GM18870 (cell line): Measurements from ENCODE around the gene PDPR.
"Not testable (repeated sequence)": the region's sequence is repeated elsewhere in the genome, so short reads cannot be mapped to it uniquely, and the experiment has no call there.

Experiments used
- ATAC-seq: cut with Tn5 transposase; IDR thresholded peaks from one replicate; pipeline ENCODE4 v1.9.1; 2021; ENCODE audit warnings: moderate library complexity; ENCODE audit not compliant: unreplicated experiment

The PDPR gene

DNA sequence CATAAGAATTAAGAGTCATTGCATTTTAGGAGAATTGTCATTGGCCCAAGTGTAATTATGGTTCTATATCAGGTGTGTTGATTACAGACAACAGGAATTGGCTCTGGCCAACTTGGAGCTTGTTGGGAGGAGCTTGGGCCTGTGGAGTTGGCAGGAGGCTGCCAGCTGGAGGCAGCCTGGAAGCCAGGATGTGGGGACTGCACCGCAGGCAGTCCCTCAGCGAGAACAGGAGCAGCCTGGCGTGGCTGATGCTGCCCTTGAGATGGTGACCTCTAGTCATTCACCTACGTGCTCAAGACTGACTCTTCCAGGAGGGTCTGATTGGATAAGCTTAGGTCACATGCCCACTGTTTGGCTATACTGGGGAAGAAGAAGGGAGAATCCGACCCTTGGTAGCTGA is 13.6 kb downstream of the PDPR start:
- ATAC-seq: not testable (repeated sequence)

DNA sequence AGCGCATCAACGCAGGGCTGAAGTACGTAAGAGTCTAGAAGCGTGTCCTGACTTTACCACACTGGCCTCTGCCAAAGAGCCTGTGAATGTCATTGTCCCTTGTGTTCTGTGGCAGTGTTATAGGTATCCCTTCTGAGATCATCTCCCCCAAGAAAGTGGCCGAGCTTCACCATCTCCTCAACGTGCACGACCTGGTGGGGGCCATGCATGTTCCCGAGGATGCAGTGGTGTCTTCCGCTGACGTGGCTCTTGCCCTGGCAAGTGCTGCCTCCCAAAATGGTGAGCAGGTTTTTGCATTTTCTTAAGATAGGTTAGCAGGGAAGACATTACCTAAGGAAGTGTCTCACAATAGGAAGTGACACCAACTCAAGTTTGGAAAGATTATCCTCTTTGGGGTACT is 14.7 kb downstream of the PDPR start:
- not testable (repeated sequence) for ATAC-seq

DNA sequence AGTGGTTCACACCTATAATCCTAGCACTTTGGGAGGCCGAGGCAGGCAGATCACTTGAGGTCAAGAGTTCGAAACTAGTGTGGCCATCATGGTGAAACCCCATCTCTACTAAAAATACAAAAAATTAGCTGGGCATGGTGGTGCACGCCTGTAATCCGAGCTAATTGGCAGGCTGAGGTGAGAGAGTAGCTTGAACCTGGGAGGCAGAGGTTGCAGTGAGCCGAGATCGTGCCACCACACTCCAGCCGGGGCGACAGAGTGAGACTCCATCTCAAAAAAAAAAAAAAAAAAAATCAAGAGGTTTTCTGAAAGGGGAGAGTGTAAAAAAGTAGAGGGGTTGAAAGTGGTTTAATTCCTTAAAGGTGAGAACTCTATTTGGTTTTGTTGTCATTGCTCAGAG is 21.7 kb downstream of the PDPR start:
- not testable (repeated sequence) for ATAC-seq

DNA sequence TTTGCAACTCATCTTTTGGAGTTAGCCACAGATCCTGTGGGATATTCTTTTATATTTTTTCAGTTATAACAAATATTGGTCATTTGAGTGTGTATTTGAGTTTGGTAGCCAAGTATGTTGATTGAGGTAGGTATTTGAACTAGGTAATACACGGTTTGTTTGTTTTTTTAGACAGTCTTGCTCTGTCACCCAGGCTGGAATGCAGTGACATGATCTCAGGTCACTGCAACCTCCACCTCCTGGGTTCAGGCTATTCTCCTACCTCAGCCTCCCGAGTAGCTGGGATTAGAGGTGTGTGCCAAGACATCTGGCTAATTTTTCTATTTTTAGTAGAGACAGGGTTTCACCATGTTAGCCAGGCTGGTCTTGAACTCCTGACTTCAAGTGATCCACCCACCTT is 22.5 kb downstream of the PDPR start:
- not testable (repeated sequence) for ATAC-seq

DNA sequence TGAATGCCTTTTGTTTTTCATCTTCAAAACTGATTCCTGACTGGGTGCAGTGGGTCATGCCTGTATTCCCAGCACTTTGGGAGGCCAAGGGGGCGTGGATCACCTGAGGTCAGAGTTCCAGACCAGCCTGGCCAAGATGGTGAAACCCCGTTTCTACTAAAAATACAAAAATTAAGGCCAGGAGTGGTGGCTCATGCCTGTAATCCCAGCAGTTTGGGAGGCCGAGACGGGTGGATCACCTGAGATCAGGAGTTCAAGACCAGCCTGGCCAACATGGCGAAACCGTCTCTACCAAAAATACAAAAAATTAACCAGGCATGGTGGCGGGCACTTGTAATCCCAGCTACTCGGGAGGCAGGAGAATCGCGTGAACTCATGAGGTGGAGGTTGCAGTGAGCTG is 28.6 kb downstream of the PDPR start:
- not testable (repeated sequence) for ATAC-seq

DNA sequence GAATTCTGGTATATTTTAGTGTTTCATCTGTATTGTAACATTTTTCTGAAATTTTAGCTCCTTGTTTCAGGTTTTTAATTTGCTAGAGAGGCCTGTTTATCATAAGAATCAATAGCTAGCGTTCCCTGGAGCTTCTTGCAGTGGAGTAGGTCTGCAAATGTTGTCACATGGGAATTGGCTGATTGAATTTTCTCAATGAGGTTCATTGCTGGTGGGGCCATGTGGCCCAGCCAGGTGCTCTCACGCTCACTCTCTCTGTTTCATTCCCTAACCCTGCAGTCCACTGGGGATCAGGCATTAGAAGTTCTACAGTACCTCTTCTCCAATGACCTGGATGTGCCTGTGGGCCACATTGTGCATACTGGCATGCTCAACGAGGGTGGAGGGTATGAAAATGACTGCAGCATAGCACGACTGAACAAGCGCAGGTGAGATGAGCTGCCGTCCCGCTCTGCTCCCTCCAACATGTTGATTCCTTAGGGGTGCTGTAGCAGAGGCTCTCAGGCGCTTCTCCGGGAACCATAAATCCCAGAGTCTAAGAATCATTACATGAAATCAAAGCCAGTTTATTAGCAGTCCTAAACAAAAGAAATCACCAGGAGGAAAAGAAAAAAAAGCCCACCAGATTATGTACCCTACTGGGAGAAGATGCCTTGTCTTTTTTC is 29.2 kb downstream of the PDPR start:
- not testable (repeated sequence) for ATAC-seq

DNA sequence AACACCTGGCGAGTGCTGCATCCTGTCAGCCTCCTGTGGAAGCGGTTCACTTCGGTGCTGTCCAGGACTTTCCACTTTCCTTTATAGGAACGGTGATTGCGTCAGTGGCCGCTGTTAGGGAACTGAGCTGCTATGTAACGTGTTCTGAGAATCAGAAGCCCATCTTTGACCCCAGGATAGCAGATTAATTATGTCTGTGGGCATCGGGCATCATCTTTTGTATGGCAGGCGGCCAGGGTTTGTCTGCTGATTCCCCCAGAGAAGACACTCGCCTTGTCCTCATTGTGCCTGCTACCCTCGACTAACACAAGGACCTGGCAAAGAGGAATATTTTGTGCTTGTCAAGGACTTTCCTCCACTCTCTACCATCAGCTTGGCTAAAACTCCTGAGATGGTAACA is 33.7 kb downstream of the PDPR start:
- ATAC-seq: not testable (repeated sequence)

DNA sequence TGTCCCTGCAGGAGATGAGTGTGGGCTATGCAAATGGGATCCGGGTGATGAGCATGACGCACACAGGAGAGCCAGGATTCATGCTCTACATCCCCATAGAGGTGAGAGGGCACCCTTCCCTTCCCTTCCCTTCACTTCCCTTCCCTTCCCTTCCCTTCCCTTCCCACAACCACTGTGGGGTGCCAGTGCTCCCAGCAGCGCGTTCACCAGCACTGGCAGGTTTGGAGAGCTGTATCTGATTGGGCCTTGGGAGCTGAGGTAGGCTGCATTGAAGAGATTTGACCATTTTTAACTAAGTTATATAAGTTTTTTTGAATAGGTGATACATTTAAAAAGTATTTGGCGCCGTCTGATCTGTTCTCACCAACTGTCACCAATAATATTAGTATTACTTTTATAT is 34.3 kb downstream of the PDPR start:
- not testable (repeated sequence) for ATAC-seq

DNA sequence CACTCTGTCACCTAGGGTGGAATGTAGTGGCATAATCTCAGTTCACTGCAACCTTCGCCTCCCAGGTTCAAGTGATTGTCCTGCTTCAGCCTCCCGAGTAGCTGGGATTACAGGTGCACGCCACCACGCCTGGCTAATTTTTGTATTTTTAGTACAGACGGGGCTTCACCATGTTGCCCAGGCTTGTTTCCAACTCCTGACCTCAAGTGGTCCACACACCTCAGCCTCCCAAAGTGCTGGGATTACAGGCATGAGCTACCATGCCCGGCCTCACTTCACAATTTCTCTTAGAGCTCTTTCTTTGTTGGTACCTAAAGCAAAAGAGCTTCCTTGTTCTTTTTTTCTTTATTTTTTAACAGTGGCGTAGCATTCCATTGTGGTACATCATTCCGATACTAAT is 35.2 kb downstream of the PDPR start:
- ATAC-seq: not testable (repeated sequence)

DNA sequence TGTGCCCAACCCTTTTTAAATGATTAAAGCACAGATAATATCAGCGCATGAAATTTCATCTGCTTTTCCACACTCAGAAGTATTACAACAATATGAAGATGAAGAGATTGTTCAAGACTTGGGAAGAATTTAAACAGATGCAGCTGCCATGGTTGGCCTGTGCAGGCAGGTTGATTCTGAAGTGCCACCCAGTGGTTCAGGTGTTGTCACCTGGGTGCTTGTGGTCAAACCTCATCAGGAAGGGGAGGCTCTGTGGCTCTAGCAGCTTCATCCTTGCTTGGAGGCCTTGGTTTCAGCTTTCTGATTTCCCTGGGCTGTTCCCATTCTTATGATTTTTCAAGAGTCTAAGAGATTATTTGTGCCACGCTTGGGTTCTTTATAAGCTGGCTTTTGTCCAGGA is 37.3 kb downstream of the PDPR start:
- ATAC-seq: no peak

DNA sequence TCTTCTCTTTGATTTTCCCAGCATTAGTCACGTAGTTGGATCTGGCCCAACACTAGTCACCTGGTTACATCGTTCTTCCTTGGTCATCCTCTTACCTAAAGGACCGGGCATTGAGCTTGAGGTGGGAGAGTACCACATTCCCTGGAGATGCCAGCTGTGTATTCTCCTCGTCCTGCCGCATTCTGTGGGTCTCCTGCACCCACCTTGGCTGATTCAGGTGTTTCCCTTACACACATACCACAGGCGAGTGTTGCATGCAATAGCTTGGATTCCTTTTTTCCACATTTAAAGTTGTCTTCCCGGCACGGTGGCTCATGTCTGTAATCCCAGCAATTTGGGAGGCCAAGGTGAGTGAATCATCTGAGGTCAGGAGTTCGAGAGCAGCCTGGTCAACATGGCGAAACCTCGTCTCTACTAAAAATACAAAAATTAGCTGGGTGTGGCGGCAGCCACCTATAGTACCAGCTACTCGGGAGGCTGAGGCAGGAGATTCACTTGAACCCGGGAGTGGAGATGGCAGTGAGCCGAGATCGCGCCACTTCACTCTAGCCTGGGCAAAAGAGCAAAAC is 37.9 kb downstream of the PDPR start:
- no peak for ATAC-seq

DNA sequence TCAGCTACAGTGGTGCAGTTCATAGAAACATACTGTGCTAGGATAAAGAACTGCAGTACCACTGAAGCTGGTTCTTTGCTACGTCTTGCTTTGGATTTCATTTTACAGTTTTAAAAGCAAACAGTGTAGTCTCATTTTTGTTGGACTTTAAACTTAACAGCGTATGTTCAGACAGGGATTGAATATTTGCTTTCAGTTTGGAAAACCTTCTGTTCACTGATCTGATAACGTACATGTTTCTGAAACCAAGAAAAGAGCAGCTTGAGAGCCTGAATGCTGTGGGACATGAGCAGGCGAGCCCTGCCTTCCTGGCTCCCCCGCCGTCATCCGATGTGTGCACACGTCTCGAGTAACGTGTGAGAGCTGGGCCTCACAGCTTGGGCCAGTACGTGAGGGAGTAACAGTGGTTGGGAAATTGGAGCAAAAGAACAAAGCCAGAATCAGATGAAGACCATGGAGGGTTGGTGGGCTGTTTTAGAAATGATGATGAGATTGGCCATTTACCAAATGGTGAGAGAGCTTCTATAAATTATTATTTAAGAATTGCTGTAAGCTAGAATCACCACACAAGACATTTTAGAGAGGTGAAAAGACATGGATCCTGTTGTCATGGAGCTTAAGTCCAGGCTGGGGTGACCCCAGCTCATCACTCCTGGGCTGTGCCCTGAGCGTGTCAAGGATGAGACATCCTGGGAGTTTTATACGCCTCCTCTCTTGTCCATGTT is 38.6 kb downstream of the PDPR start:
- no peak for ATAC-seq

DNA sequence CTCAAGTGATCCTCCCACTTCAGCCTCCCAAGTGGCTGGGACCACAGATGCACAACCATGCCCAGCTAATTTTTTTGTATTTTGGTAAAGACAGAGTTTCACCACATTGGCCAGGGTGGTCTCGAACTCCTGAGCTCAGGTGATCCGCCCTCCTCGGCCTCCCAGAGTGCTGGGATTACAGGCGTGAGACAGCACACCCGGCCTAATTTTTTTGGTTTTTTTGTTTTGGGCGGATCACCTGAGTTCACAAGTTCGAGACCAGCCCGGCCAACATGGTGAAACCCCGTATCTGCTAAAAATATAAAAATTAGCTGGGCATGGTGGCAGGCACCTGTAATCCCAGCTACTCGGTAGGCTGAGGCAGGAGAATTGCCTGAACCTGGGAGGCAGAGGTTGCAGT is 40.6 kb downstream of the PDPR start:
- not testable (repeated sequence) for ATAC-seq

DNA sequence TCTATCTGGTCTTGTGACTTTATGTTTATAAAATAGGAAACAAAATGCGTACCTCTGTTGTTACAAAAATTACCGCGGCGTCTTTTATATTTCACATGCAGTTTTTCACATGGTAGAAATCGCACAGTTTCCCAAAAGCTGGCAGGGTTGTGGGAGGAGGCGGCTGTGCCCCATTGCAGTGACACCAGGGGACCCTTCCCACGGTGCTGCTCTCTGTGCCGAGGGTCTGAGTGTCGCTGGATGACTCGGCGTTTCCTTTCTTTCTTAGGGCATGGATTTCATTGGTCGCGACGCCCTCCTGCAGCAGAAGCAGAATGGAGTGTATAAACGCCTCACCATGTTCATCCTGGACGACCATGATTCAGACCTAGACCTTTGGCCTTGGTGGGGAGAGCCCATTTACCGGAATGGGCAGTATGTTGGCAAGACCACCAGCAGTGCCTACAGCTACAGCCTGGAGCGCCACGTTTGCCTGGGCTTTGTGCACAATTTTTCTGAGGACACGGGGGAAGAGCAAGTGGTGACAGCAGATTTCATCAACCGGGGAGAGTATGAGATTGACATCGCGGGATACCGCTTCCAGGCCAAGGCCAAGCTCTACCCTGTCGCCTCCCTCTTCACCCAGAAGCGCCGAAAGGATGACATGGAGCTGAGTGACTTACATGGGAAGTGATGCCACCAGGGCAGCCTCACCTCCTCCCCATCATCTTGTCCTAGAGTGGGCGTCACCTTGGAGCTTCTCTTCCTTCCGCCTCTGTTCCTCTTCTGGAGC is 42.3 kb downstream of the PDPR start:
- ATAC-seq: no peak

DNA sequence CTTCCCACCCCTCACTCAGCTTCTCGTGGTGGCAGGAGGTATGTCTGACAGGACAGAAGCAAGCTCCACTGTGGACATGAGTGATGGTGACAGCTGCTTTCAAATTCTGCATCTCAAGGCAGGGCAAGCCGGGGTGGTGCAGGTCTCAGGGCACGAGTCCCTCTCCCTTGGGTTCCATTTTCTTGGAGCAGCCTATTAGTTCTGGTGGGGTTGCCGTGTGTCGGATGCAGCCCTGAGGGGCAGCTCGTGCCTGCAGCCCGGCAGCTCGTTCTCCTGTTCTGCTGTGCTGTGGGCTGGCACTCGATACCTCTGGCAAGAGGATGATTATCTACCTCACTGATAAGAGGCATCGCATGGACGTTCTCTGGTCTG is 43.0 kb downstream of the PDPR start:
- no peak for ATAC-seq

DNA sequence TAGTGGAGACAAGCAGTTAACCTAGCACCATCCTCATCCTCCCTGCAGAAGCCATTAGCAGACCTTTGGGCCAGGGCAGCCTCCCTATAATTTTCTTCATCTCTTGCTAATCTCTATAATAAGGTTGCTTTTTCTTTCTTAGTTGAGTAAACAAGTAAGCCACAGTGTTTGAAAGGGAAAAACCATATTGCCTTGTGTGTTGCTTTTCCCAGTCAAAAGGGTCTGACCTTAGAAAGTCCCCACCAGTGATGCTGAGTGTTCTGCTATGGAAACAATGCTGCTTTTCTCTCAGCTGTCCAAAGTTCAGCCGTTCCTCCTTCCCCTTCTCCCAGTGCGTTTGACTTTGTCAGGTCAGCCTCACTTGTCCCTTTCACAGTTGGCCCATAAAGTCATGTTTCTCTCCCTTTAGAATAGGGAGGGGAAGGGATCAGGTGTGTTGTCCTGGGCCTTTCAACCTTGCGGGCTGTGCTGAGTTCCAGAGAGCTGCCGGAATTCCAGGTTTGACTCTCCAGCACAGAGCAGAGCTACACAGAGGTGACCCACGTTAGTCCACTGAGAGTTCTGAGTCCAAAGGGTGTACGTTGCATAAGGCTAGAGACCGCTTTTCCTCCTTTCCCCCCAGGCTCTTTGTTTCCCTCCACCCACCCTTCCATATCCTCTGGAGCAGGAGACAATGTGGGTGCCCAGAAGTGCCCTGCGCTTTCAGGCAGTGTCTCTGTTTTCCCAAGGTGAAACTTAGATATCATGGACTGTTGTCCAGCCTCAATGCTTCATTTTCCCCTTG is 43.5 kb downstream of the PDPR start:
- ATAC-seq: no peak

DNA sequence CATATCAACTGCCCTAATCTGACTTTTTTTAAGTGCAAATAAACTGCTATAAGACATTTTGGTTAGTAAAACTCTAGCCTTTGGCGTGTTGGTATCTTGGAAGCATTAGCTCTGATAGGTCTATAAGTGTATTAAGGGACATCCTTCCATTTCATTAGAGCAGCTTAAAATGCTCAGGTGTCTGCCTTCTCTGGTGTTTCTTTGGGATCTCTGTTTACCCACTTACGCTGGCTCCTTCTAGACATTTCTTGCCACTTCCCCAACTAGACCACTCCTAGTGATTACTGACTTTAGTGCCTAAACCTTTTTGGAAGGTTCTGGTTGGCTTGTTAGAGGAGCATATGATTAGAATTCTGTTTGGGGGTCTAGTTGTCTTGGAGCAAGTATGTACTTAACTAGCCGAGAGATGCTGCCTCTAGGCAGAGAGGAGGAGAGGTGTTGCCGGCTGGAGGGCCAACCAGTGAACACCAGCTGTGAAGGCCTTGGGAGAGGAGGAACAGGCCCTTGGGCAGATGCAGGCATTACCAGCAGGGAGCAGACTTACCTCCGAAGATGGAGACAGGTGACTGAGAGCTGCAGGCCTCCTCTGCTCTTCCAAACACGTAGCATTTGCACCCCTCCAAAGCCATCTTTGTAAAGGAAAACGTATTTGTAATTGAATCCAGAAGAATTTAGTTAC is 44.3 kb downstream of the PDPR start:
- no peak for ATAC-seq

DNA sequence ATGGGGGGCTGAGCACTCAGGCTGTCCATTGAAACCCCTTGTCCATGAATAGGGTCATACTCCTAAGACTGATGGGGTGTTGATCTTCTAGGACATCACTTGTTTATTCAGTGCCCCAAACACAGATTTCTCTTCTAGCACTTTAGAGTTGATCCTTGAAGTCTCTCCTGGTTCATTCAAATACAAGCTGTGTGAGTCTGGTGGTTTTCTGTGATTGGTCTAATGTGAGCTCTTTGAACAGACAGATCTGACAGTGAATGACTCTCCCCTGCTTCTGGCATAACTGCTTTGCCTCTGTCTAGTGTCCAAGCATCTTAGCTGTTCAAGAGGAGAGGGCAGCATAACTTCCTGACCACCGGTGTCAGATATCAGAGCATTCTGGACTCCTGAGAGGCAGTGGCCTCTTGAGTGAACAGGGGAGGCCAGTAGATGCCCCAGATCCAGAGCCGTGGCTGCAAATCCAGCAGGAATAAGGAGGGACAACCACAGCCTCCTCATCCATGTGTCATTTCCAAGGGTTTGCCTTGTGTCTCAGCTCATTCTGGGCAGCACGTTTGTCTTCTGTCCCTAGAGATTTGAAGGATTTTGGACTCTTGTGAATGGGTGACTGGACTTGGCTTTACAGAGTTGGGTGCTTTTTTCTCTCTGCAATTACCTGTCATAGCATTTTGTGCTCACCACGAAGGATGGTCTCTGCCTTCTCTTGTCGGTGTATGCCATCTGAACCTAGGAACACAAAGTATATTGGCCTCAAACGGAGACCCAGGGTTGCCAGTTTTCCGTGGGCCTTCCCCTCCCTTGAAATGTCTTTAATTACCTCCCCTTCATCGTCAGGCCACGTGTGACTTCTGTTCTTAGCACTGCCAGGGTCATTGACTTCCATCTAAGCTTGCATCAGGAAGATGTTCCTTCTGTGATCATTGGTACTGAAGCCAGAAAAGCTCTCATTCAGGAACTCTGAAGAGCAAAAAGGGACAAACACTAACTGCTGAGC is 45.5 kb downstream of the PDPR start:
- ATAC-seq: no peak

DNA sequence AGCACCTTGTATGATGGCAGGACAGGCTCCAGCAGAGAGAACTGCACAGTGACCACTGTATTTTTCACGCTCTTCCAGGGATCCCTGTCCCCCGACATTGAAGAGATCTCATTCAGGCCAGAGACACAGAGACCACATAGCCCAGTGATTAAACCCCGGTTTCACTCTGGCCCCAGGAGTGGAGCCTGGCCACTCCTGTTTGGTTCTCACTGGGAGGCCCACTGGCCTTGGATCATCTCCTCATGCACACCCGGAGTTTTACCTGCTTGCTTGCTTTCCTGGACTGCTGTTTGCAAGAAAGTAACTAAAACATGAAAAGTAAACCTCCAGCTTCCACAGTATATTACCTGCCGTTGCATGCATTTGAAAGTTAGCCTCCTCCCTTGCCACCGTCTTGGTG is 46.3 kb downstream of the PDPR start:
- ATAC-seq: no peak
